H9 (cell line): ENCODE data around the gene RNF213. TPM values are rescaled to one million over a fixed set of nuclear protein-coding genes. Genes with fewer than 3 reads are reported as not detected.

Experiments used
- DNase-seq: peaks from one replicate; pipeline ENCODE4 v3.0.0-alpha.2; 2017
- H2AFZ ChIP-seq: one replicate; pipeline ENCODE4 v1.6.1; 2013; ENCODE audit warnings: mild to moderate bottlenecking, low read length, control low read depth, moderate library complexity
- H2AK5ac ChIP-seq: 2 replicates; pipeline ENCODE4 v1.6.1; 2013; ENCODE audit warnings: low read length, control low read depth, mixed read lengths; ENCODE audit not compliant: insufficient read length
- H2BK120ac ChIP-seq: one replicate; pipeline ENCODE4 v1.6.1; 2013; ENCODE audit warnings: low read depth, mild to moderate bottlenecking, low read length, control low read depth, inconsistent platforms; ENCODE audit not compliant: poor library complexity, severe bottlenecking
- H2BK12ac ChIP-seq: 2 replicates; pipeline ENCODE4 v1.6.1; 2013; ENCODE audit warnings: low read length, control low read depth, mixed read lengths, low read depth; ENCODE audit not compliant: insufficient read length
- H2BK15ac ChIP-seq: 2 replicates; pipeline ENCODE4 v1.6.1; 2013; ENCODE audit warnings: low read depth, low read length, control low read depth
- H2BK20ac ChIP-seq: one replicate; pipeline ENCODE4 v1.6.1; 2013; ENCODE audit warnings: low read depth, mild to moderate bottlenecking, low read length, control low read depth, inconsistent platforms; ENCODE audit not compliant: poor library complexity, severe bottlenecking
- H2BK5ac ChIP-seq: 2 replicates; pipeline ENCODE4 v1.6.1; 2013; ENCODE audit warnings: low read length, control low read depth, mixed read lengths; ENCODE audit not compliant: insufficient read length
- H3K14ac ChIP-seq: 2 replicates; pipeline ENCODE4 v1.6.1; 2013; ENCODE audit warnings: low read length, control low read depth; ENCODE audit not compliant: insufficient read depth
- H3K18ac ChIP-seq: 2 replicates; pipeline ENCODE4 v1.6.1; 2013; ENCODE audit warnings: low read depth, mild to moderate bottlenecking, mixed read lengths, low read length, control low read depth; ENCODE audit not compliant: insufficient read length
- H3K23ac ChIP-seq: 2 replicates; pipeline ENCODE4 v1.6.1; 2013; ENCODE audit warnings: low read length, control low read depth, mixed read lengths, low read depth; ENCODE audit not compliant: insufficient read length
- H3K23me2 ChIP-seq: 2 replicates; pipeline ENCODE4 v1.6.1; 2013; ENCODE audit warnings: low read depth, mild to moderate bottlenecking, mixed read lengths, low read length, control low read depth; ENCODE audit not compliant: insufficient read length, poor library complexity, severe bottlenecking
- H3K27ac ChIP-seq: 2 replicates; pipeline ENCODE4 v1.5.1; 2013; ENCODE audit warnings: low read length, control low read depth, mixed read lengths, low read depth; ENCODE audit not compliant: insufficient read length
- H3K27me3 ChIP-seq: 2 replicates; pipeline ENCODE4 v1.6.1; 2013; ENCODE audit warnings: low read length, control low read depth, inconsistent platforms; ENCODE audit not compliant: insufficient read depth
- H3K4ac ChIP-seq: 2 replicates; pipeline ENCODE4 v1.6.1; 2013; ENCODE audit warnings: low read depth, mild to moderate bottlenecking, control low read depth, inconsistent platforms, low read length, moderate library complexity
- H3K4me1 ChIP-seq: 2 replicates; pipeline ENCODE4 v1.6.1; 2013; ENCODE audit warnings: low read length, control low read depth, inconsistent platforms; ENCODE audit not compliant: insufficient read depth
- H3K4me2 ChIP-seq: 2 replicates; pipeline ENCODE4 v1.6.1; 2013; ENCODE audit warnings: low read length, control low read depth, mixed read lengths; ENCODE audit not compliant: insufficient read length, insufficient read depth
- H3K56ac ChIP-seq: 2 replicates; pipeline ENCODE4 v1.6.1; 2013; ENCODE audit warnings: low read depth, mild to moderate bottlenecking, mixed read lengths, low read length, control low read depth; ENCODE audit not compliant: insufficient read length
- H3K79me1 ChIP-seq: 2 replicates; pipeline ENCODE4 v1.6.1; 2013; ENCODE audit warnings: low read depth, mild to moderate bottlenecking, moderate library complexity, low read length, control low read depth, inconsistent platforms; ENCODE audit not compliant: insufficient read depth, poor library complexity, severe bottlenecking
- H3K79me2 ChIP-seq: 2 replicates; pipeline ENCODE4 v1.6.1; 2013; ENCODE audit warnings: low read length, control low read depth, inconsistent platforms; ENCODE audit not compliant: insufficient read depth
- H3K9ac ChIP-seq: 2 replicates; pipeline ENCODE4 v1.6.1; 2013; ENCODE audit warnings: low read length, control low read depth, mixed read lengths; ENCODE audit not compliant: insufficient read length; ENCODE audit errors: extremely low read depth
- H3K9me3 ChIP-seq: one replicate; pipeline ENCODE4 v1.6.1; 2013; ENCODE audit warnings: low read depth, low read length, inconsistent platforms; ENCODE audit not compliant: control insufficient read depth
- H3T11ph ChIP-seq: one replicate; pipeline ENCODE4 v1.6.1; 2013; ENCODE audit warnings: mild to moderate bottlenecking, low read length, control low read depth, inconsistent platforms
- H4K20me1 ChIP-seq: one replicate; pipeline ENCODE4 v1.6.1; 2013; ENCODE audit not compliant: control insufficient read depth, insufficient read length, insufficient read depth
- H4K5ac ChIP-seq: 2 replicates; pipeline ENCODE4 v1.6.1; 2013; ENCODE audit warnings: low read depth, mild to moderate bottlenecking, mixed read lengths, low read length, control low read depth; ENCODE audit not compliant: insufficient read length
- H4K8ac ChIP-seq: replicated peaks from 2 replicates; pipeline ENCODE4 v1.6.1; 2013; ENCODE audit warnings: low read length, control low read depth, mixed read lengths, low read depth; ENCODE audit not compliant: insufficient read length
- H4K91ac ChIP-seq: 2 replicates; pipeline ENCODE4 v1.6.1; 2013; ENCODE audit warnings: low read depth, mild to moderate bottlenecking, moderate library complexity, mixed read lengths, low read length, control low read depth; ENCODE audit not compliant: insufficient read length
- H3K27ac Mint-ChIP-seq, 3 experiments: 2 replicates in 2 of 3; 3 replicates in 1 of 3; pipeline ENCODE4 v1.8.0; 2020 to 2021; ENCODE audit warnings: mixed read lengths in 3 of 3, mild to moderate bottlenecking in 1 of 3, moderate library complexity in 1 of 3
- H3K27me3 Mint-ChIP-seq: 2 replicates; pipeline ENCODE4 v1.8.0; 2021; ENCODE audit warnings: low read depth, mild to moderate bottlenecking, moderate library complexity, mixed read lengths
- H3K36me3 Mint-ChIP-seq, 3 experiments: 2 replicates in 2 of 3; 3 replicates in 1 of 3; pipeline ENCODE4 v1.8.0; 2020 to 2021; ENCODE audit warnings: low read depth in 3 of 3, mixed read lengths in 3 of 3; ENCODE audit not compliant: insufficient read depth in 1 of 3
- H3K4me1 Mint-ChIP-seq, 2 experiments: 2 replicates each; pipeline ENCODE4 v1.8.0; 2020; ENCODE audit warnings: mixed read lengths in 2 of 2
- H3K4me3 Mint-ChIP-seq, 2 experiments: 2 replicates in 1 of 2; 3 replicates in 1 of 2; pipeline ENCODE4 v1.8.0; 2020 to 2021; ENCODE audit warnings: mild to moderate bottlenecking in 2 of 2, mixed read lengths in 2 of 2, moderate library complexity in 1 of 2
- H3K9me3 Mint-ChIP-seq, 2 experiments: 2 replicates in 1 of 2; 3 replicates in 1 of 2; pipeline ENCODE4 v1.8.0; 2020; ENCODE audit warnings: mild to moderate bottlenecking in 2 of 2, mixed read lengths in 2 of 2, moderate library complexity in 1 of 2
- CTCF ChIP-seq: fragments of 200-600 bp; sonication (generic); conservative IDR thresholded peaks from 3 replicates; pipeline ENCODE4 v1.8.0; 2021; ENCODE audit warnings: antibody characterized with exemption, mild to moderate bottlenecking
- WGBS: extraction: QIAGEN DNeasy Blood & Tissue Kit; methylation state at CpG from one replicate; pipeline ENCODE4 v1.1.7; 2013; ENCODE audit warnings: missing lambda C conversion rate, low lambda C conversion rate, mixed read lengths; ENCODE audit not compliant: insufficient read length; ENCODE audit errors: extremely low coverage; 5-methylcytosine and 5-hydroxymethylcytosine counted together
- total RNA-seq: library from RNA; stranded (reverse); gene quantifications from 2 replicates; pipeline ENCODE4 v1.2.1, GENCODE V29; 2021

Gene RNF213
- total RNA-seq, 1 experiment from 2014 or later: 34.3 TPM

DNA sequence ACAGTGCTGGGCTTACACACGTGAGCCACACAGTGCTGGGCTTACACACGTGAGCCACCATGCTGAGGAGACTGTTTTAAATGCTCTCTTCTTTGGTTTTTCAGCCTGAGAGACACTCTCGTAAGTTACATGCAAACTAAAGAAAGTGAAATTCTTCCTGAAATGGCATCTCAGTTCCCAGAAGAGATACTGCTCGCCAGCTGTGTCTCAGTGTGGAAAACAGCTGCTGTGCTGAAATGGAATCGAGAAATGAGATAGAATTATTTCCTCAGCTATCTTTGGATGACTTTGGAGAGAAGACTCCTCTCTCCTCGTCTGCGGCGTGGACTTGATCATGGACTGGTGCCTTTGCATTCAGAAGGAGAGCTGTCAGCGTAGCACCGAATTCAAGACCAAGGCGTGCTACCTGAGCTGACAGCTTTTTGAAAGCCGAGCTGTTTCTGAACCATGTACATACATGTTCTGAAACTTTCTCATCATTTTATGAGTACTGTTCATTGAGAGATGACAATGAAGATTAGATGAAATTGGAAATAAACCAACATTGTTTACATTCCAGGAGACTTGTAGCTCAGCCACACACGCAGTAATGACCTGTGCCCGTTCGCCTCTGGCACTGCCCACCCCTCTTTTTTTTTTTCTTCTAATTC, 132.7 kb downstream of the RNF213 start:
- peaks cover 0 to 45% (median 32%) of the 10 kb centered on the region in 3 experiments; a peak in 5 of 7 replicates for H3K36me3 Mint-ChIP-seq
- peaks cover 29 to 35% of the 10 kb centered on the region in 2 experiments for H3K4me1 Mint-ChIP-seq
- no peaks in the 10 kb centered on the region for H3K9me3 ChIP-seq
- H2BK12ac ChIP-seq: no peak overlapping the region
- no CpG with 5 or more reads among the region's 15 CpGs for WGBS
- peak overlapping the region in 2 of 3 experiments; percentile 15 to 71; a peak in 1 of 7 replicates for H3K27ac Mint-ChIP-seq
- H4K5ac ChIP-seq: no peak overlapping the region
- no peak overlapping the region for H2BK20ac ChIP-seq
- no peak overlapping the region for H3K27ac ChIP-seq
- no peak overlapping the region for H3K56ac ChIP-seq
- no peak overlapping the region for H3K14ac ChIP-seq
- H3K27me3 ChIP-seq: no peaks in the 10 kb centered on the region
- H3K9me3 Mint-ChIP-seq: no peaks in the 10 kb centered on the region
- H3K79me2 ChIP-seq: no peaks in the 10 kb centered on the region
- no peaks in the 10 kb centered on the region for H4K20me1 ChIP-seq
- H4K91ac ChIP-seq: no peak overlapping the region
- no peak overlapping the region for H3K4me2 ChIP-seq
- no peak overlapping the region for H3K4me3 Mint-ChIP-seq
- TF ChIP-seq CTCF: no peak
- no peaks in the 10 kb centered on the region for H3K79me1 ChIP-seq
- H3K23ac ChIP-seq: no peak overlapping the region
- H3T11ph ChIP-seq: no peak overlapping the region
- H2AK5ac ChIP-seq: no peak overlapping the region
- H2BK5ac ChIP-seq: no peak overlapping the region
- H3K27me3 Mint-ChIP-seq: no peaks in the 10 kb centered on the region
- H2BK15ac ChIP-seq: no peak overlapping the region
- H3K4me1 ChIP-seq: no peaks in the 10 kb centered on the region
- H2BK120ac ChIP-seq: no peak overlapping the region
- H3K23me2 ChIP-seq: no peaks in the 10 kb centered on the region
- H3K4ac ChIP-seq: no peak overlapping the region
- no peak for DNase-seq
- H4K8ac ChIP-seq: no peak overlapping the region
- no peak overlapping the region for H3K18ac ChIP-seq
- H2AFZ ChIP-seq: no peak overlapping the region
- H3K9ac ChIP-seq: no peak overlapping the region
